LNCaP clone FGC (cell line): ENCODE data around the gene CCDC152.

Experiments
- DNase-seq: peaks from one replicate; pipeline ENCODE4 v3.0.0-alpha.2; 2011; ENCODE audit warnings: low read depth
- H3K4me3 ChIP-seq: 2 replicates; pipeline ENCODE4 v1.5.1; 2011; ENCODE audit warnings: mild to moderate bottlenecking, low read depth, low read length, control low read depth
- CTCF ChIP-seq: IDR thresholded peaks from 2 replicates; pipeline ENCODE4 v1.5.1; 2012; ENCODE audit warnings: mild to moderate bottlenecking; ENCODE audit not compliant: control insufficient read depth, insufficient read depth; ENCODE audit errors: extremely low read depth

CCDC152 gene

GRCh38 chr5:42825422-42826148 is 69.0 kb downstream of the CCDC152 start:
- DNase-seq, result no peak
- no peak for TF ChIP-seq CTCF
- no peak overlapping the region for H3K4me3 ChIP-seq

GRCh38 chr5:42826757-42827515 is 70.3 kb downstream of the CCDC152 start:
- DNase-seq, result no peak
- TF ChIP-seq CTCF, result no peak
- H3K4me3 ChIP-seq, result no peak overlapping the region

GRCh38 chr5:42828671-42829070 is 72.1 kb downstream of the CCDC152 start:
- no peak for DNase-seq
- no peak for TF ChIP-seq CTCF
- no peak overlapping the region for H3K4me3 ChIP-seq

GRCh38 chr5:42830924-42831323 is 74.3 kb downstream of the CCDC152 start:
- no peak for TF ChIP-seq CTCF

GRCh38 chr5:42832060-42832459 is 75.4 kb downstream of the CCDC152 start:
- no peak for DNase-seq
- no peak for TF ChIP-seq CTCF
- no peak overlapping the region for H3K4me3 ChIP-seq

More at GRCh38 chr5:42830924-42831323, 74.3 kb downstream of the CCDC152 start:
- H3K4me3 ChIP-seq, result no peak overlapping the region
- no peak for DNase-seq

- DNase-seq, result no peak
- no peak for TF ChIP-seq CTCF
- H3K4me3 ChIP-seq, result no peak overlapping the region
These were observed 79.6 kb downstream of the CCDC152 start for GRCh38 chr5:42836070-42836769.
